Glomerular visceral epithelial cell (primary cell): ENCODE data around the gene NUP188.
"Not testable (repeated sequence)": the region's sequence is repeated elsewhere in the genome, so short reads cannot be mapped to it uniquely, and the experiment has no call there.

Experiments
- DNase-seq: peaks from one replicate; pipeline ENCODE4 v3.0.0-alpha.2; 2016; ENCODE audit errors: extremely low spot score

Gene NUP188

DNA sequence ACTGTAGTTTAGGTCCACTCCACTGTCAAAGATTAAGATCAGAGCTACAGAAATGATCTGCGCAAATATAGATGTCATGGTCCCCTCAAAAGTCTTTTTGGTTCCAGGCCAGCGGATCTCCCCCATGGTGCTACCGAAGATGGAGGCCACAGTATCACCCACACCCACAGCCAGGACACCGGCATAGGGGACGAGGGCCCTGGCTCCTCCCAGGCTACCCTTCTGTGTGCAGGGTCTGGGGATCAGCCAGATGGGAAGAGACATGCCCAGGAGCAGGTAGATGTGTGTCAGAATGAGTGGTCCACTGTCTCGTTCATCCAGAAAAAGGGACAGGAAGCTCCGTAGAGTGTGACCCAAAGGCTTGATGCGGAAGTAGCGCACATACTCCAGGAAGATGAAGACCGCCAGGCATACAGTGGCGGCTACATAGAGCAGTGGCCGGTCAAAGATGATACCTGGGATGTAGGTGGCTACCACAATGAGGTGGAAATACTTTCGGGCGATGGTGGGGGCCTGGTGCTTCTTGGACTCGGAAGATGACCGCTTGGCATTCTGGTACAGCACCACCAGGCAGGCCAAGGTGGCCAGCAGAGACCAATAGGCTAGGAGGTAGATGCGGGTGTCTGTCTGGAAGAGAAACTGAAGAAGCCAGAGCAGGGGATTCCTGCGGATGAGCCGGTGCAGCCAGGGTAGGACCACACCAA, 1.5 kb upstream of the NUP188 start:
- DNase-seq, result no peak

GRCh38 chr9:128946571-128947276, 775 bp upstream of the NUP188 start:
- no peak for DNase-seq

GRCh38 chr9:128947277-128947526, 297 bp upstream of the NUP188 start:
- DNase-seq, result no peak

- DNase-seq, result not testable (repeated sequence)
Measured at GRCh38 chr9:128961403-128961802, 13.9 kb downstream of the NUP188 start.

DNA sequence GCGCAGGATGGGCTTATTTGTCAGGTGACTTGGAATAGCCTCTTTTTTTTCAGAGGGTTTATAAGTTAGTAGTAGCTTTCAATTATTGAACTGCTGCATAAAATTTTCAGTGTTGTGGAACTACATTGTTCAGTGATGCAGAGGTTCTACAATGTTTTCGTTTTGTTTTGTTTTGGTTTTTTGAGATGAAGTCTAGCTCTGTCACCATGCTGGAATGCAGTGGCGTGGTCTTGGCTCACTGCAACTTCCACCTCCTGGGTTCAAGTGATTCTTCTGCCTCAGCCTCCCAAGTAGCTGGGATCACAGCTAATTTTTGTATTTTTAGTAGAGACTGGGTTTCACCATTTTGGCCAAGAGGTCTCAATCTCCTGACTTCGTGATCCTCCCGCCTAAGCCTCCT, 22.0 kb downstream of the NUP188 start:
- peak; percentile 8 for DNase-seq

DNA sequence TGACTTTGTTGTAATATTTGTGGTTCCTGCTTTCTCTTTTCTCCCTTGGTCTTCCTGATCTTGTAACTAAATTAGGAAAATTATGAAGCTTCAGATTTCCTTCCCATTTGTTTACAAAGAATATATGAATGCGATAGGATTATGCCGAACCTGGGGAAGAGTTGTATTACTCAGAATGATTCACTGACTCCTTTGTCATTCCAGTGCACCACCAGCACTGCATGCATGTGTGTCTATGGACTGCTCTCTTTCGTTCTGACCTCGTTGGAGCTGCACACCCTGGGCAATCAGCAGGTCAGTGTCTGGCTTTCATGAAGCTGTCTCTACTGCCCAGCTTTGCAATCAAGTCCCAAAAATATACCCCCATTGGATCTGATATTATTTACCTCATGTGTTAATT, 25.5 kb downstream of the NUP188 start:
- peak; percentile 43 for DNase-seq

GRCh38 chr9:128979111-128979510, 31.6 kb downstream of the NUP188 start:
- no peak for DNase-seq

GRCh38 chr9:128983536-128983935, 36.0 kb downstream of the NUP188 start:
- DNase-seq, result no peak

DNA sequence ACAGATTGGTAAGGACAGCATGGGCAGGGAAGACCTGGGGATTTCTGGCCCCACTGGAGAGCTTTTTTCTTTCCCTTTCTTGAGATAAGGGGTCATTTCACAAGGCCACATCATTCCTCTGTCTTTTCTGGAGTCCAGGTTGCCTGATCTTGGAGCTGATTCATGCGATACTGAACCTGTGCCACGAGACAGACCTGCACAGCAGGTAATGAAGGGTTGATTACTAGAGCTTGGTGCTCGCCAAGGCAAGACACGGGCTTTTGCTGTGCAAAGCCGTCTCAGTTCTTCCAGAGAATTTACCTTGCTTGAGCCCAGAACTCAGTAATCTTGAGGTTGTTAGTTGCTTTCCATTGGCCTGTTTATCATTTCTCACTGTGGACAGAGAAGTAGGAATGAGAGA, 39.2 kb downstream of the NUP188 start:
- DNase-seq, result no peak

GRCh38 chr9:128987805-128988204, 40.3 kb downstream of the NUP188 start:
- peak; percentile 82 for DNase-seq

DNA sequence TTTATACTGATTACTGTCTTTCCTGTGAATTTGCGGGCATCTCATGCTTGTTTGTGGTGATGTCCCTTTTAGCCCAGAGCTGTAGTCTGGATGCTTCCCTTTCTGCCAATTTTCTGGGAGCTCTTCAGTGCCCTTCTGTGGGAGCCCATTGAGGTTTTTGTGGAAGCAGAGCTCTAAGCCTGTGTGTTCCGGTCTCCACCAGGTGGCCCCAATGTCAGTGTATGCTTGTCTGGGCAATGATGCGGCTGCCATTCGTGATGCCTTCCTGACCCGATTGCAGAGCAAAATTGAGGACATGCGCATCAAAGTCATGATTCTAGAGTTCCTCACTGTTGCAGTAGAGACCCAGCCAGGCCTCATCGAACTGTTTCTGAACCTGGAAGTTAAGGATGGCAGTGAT, 45.5 kb downstream of the NUP188 start:
- no peak for DNase-seq

GRCh38 chr9:128995791-128996190, 48.3 kb downstream of the NUP188 start:
- no peak for DNase-seq

DNA sequence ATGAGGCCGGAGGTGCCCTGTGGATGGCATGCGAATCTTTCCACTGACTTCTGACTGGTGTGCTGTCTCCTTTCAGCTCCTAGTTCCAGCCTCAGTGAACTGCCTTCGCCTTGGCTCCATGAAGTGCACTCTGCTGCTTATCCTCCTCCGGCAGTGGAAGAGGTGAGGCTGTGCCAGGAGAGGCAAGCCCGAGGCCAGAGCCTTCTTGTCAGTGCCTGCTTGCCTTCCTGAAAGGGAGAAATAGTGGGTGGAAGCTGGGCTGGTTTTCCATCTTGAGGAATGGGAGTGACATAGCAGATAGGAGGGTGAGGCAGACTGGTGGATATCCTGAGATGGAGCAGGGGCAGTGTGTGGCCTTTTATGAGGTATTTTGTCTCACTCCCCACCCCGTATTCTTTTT, 51.0 kb downstream of the NUP188 start:
- DNase-seq, result no peak

- DNase-seq, result no peak
Measured at GRCh38 chr9:128999581-129000206, 52.2 kb downstream of the NUP188 start.

GRCh38 chr9:129001504-129002325, 54.2 kb downstream of the NUP188 start:
- no peak for DNase-seq

DNA sequence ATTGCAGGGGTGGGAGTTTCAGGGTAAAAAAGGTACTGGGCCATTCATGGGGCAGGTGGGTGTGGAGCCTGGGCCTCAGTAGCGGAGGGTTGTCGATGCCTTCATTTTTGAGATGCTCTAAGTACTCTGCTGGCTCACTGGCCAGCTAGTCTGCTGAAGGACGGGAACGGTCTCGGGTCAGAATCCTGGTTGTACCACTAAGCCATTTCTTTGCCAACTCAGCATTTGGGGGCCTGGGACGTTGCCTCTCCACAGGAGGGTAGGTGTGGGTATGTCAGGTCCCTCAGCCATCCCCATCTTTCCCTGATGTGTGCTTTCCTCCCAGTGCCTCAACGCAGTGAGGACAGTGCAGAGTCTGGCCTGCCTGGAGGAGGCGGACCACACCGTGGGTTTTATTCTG, 55.5 kb downstream of the NUP188 start:
- no peak for DNase-seq

- not testable (repeated sequence) for DNase-seq
Measured at GRCh38 chr9:129004173-129004572, 56.7 kb downstream of the NUP188 start.

DNA sequence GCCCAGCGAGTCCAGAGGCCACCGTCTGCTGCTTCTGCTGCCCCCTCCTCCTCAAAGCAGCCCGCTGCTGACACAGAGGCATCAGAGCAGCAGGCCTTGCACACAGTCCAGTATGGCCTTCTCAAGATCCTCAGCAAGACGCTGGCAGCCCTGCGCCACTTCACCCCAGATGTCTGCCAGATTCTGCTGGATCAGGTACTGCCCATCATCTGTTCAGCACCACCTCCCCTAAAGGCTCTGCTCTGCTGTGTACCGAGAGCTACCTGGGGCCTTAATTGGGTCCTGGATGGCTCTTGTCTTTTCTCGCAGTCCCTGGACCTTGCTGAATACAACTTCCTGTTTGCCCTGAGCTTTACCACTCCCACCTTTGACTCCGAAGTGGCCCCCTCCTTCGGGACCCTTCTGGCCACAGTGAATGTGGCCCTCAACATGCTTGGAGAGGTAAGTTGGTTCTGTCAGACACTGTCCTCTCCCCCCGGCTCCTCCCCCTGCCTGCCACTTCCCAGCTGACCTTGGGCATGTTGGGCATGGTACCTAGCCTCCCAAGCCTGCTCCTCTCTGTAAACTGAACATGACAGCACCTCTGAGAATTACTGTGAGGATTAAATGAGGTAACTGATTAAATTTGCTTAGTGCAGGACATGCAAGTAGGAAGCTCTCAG, 58.0 kb downstream of the NUP188 start:
- no peak for DNase-seq

- DNase-seq, result peak; percentile 70
Measured at GRCh38 chr9:129006328-129007034, 59.0 kb downstream of the NUP188 start.

DNA sequence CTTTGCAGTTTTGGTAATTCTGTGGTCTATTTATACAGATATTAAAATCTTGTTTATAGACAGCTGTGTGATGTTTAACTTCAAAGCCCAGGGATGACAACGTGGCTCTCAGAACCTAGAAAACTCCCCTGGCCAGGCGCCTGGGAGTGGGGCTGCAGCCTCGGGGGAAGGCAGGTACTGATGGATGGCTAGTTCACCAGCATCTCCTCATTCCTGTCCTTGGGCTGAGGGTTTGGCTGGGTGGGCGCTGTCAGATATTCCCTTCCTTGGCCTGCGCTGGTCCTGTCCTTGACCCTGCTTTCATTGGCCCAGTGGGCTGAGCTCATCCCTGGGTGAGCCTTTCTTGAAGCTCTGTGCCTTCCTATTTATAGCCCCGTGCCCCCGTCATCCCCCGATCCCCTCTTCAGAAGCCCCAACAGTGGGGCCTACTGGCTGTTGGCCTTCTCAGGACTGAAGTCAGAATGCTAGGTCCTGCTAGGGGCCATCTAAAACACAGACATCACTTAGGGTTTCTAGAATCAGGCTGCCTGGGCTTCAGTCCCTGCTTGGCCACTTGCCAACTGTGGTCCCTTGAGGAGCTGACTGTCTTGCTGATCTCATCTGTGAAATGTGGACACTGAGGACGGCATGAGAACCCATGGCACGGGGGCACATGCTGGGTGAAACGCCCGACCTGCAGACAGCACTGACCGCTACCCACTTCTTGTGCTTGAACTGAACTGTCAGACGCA, 59.7 kb downstream of the NUP188 start:
- no peak for DNase-seq
